Posterior vena cava (tissue), 2 donors: ENCODE results near the gene ZCCHC7. TPM values are rescaled to one million over a fixed set of nuclear protein-coding genes. Genes with fewer than 3 reads are reported as not detected.
"Not testable (repeated sequence)": the region's sequence is repeated elsewhere in the genome, so short reads cannot be mapped to it uniquely, and the experiment has no call there.

Experiments used
- DNase-seq: peaks from one replicate; pipeline ENCODE4 v3.0.0-alpha.2; 2020; ENCODE audit warnings: low spot score
- intact Hi-C, 2 donors: fragments of 100-400 bp; cut with DNase I; formaldehyde crosslinking; loops; one replicate each; pipeline versions ENCODE4 v1.14.1 to v1.14.2; 2022 to 2023
- total RNA-seq, 2 donors: library from RNA; stranded (reverse); fragmentation: NEBNext Ultra II Directional; extraction: Animal tissue kit (Norgen Biotek cat#: 25700); gene quantifications; one replicate each; pipeline ENCODE4 v1.2.1, GENCODE V29; 2021
- donor health status: DM: yes; HTN: yes; CAD: no.
- donor health status: DM: yes; HTN: yes; CAD: no.

ZCCHC7 gene
- total RNA-seq, 2 donors from 2014 or later = 19.9 to 24.2 TPM

- no peak for DNase-seq
Measured at GRCh38 chr9:37271679-37272078, 151.3 kb downstream of the ZCCHC7 start.

GRCh38 chr9:37273595-37273994 is 153.2 kb downstream of the ZCCHC7 start:
- intact Hi-C loops = no loop called here
- DNase-seq = no peak

More at GRCh38 chr9:37271679-37272078, 151.3 kb downstream of the ZCCHC7 start:
- intact Hi-C loops = no loop called here

- intact Hi-C loops = no loop called here
- DNase-seq = no peak
Measured at GRCh38 chr9:37281541-37281940, 161.2 kb downstream of the ZCCHC7 start.

- intact Hi-C loops = no loop called here
- no peak for DNase-seq
Measured at GRCh38 chr9:37283730-37284325, 163.5 kb downstream of the ZCCHC7 start.

- intact Hi-C loops = no loop called here
- no peak for DNase-seq
Measured at GRCh38 chr9:37284636-37285035, 164.3 kb downstream of the ZCCHC7 start.

GRCh38 chr9:37286530-37287175 is 166.3 kb downstream of the ZCCHC7 start:
- DNase-seq = no peak
- intact Hi-C loops = no loop called here

- DNase-seq = no peak
- intact Hi-C loops = no loop called here
Measured at GRCh38 chr9:37287317-37287716, 166.9 kb downstream of the ZCCHC7 start.

- intact Hi-C loops = no loop called here
- no peak for DNase-seq
Measured at GRCh38 chr9:37289631-37290030, 169.3 kb downstream of the ZCCHC7 start.

- DNase-seq = no peak
- intact Hi-C loops = no loop called here
Measured at GRCh38 chr9:37290366-37290939, 170.1 kb downstream of the ZCCHC7 start.

GRCh38 chr9:37290940-37291485 is 170.6 kb downstream of the ZCCHC7 start:
- intact Hi-C loops = no loop called here

GRCh38 chr9:37291612-37292238 is 171.4 kb downstream of the ZCCHC7 start:
- DNase-seq, intact Hi-C loops: not testable (repeated sequence)

More at GRCh38 chr9:37290940-37291485, 170.6 kb downstream of the ZCCHC7 start:
- DNase-seq = no peak

- intact Hi-C loops = no loop called here
- no peak for DNase-seq
Measured at GRCh38 chr9:37292896-37293295, 172.5 kb downstream of the ZCCHC7 start.

- DNase-seq = no peak
- intact Hi-C loops = no loop called here
Measured at GRCh38 chr9:37293664-37294524, 173.5 kb downstream of the ZCCHC7 start.

- intact Hi-C loops = no loop called here
- DNase-seq = no peak
Measured at GRCh38 chr9:37295178-37295577, 174.8 kb downstream of the ZCCHC7 start.

- intact Hi-C loops = no loop called here
- DNase-seq = no peak
Measured at GRCh38 chr9:37295796-37296195, 175.4 kb downstream of the ZCCHC7 start.

- intact Hi-C loops = no loop called here
- no peak for DNase-seq
Measured at GRCh38 chr9:37297592-37297991, 177.2 kb downstream of the ZCCHC7 start.

- intact Hi-C loops = no loop called here
- DNase-seq = no peak
Measured at GRCh38 chr9:37300620-37301019, 180.2 kb downstream of the ZCCHC7 start.

- no peak for DNase-seq
- intact Hi-C loops = no loop called here
Measured at GRCh38 chr9:37301042-37301853, 180.9 kb downstream of the ZCCHC7 start.

GRCh38 chr9:37301854-37302172 is 181.4 kb downstream of the ZCCHC7 start:
- intact Hi-C loops = no loop called here
- no peak for DNase-seq
